SK-N-SH (cell line): ENCODE measurements around the gene CDH4.

Experiments
- CTCF ChIP-seq: fragments of 200-600 bp; sonication (generic); IDR thresholded peaks from 2 replicates; pipeline ENCODE4 v1.6.1; 2017; ENCODE audit warnings: antibody characterized with exemption, mild to moderate bottlenecking, moderate library complexity
- EP300 ChIP-seq, 2 experiments: IDR thresholded peaks; 2 replicates each; pipeline versions ENCODE4 v1.4.0 to v1.6.1; 2012; ENCODE audit warnings: borderline replicate concordance in 1 of 2, low read depth in 1 of 2, low read length in 1 of 2
- EZH2phosphoT487 ChIP-seq: fragments of 200-600 bp; sonication (generic); IDR thresholded peaks from 2 replicates; pipeline ENCODE4 v1.6.1; 2017; ENCODE audit warnings: low read depth, mixed run types, mild to moderate bottlenecking, antibody characterized with exemption, moderate library complexity, borderline replicate concordance
- FOXM1 ChIP-seq: IDR thresholded peaks from 2 replicates; pipeline ENCODE4 v1.4.0; 2012; ENCODE audit warnings: low read depth, mild to moderate bottlenecking
- GABPA ChIP-seq: IDR thresholded peaks from 2 replicates; pipeline ENCODE4 v1.4.0; 2012; ENCODE audit warnings: low read depth, mild to moderate bottlenecking
- NFIC ChIP-seq: IDR thresholded peaks from 2 replicates; pipeline ENCODE4 v1.4.0; 2012; ENCODE audit warnings: borderline replicate concordance
- PBX3 ChIP-seq: IDR thresholded peaks from 2 replicates; pipeline ENCODE4; 2012
- POLR2AphosphoS5 ChIP-seq: IDR thresholded peaks from 2 replicates; pipeline ENCODE4 v1.6.1; 2012; ENCODE audit warnings: low read depth, low read length
- RCOR1 ChIP-seq: fragments of 150-350 bp; IDR thresholded peaks from 2 replicates; pipeline ENCODE4 v1.6.1; 2017; ENCODE audit warnings: antibody characterized with exemption, low read length
- SMC3 ChIP-seq: IDR thresholded peaks from 2 replicates; pipeline ENCODE4 v1.6.1; 2012; ENCODE audit warnings: low read depth, low read length, improper control_type of control experiment
- TAF1 ChIP-seq: IDR thresholded peaks from 2 replicates; pipeline ENCODE4 v1.6.1; 2012; ENCODE audit warnings: low read depth, mild to moderate bottlenecking, low read length, moderate library complexity, borderline replicate concordance
- USF2 ChIP-seq: fragments of 150-350 bp; IDR thresholded peaks from 2 replicates; pipeline ENCODE4 v1.6.1; 2017; ENCODE audit warnings: antibody characterized with exemption, low read length, low read depth, borderline replicate concordance
- YY1 ChIP-seq: IDR thresholded peaks from 2 replicates; pipeline ENCODE4 v1.4.0; 2012; ENCODE audit warnings: low read depth, mild to moderate bottlenecking

- TF ChIP-seq USF2 (no peak), EP300 (IDR thresholded peaks at IDR 0.05; ENCODE audit: borderline replicate concordance in 1 of 2, low read depth in 1 of 2, low read length in 1 of 2) (no peak), EZH2phosphoT487 (no peak), NFIC (no peak), GABPA (no peak), SMC3 (no peak), PBX3 (no peak), CTCF (no peak), RCOR1 (no peak), FOXM1 (no peak), POLR2AphosphoS5 (no peak), YY1 (no peak), TAF1 (no peak)
Measured at GRCh38 chr20:61581825-61582188, 329.7 kb downstream of the CDH4 start.
